Measurements from ENCODE around the gene FARS2.

- TF ChIP-seq CTCF (IDR thresholded peaks at IDR 0.05) (no peak), POLR2A (IDR thresholded peaks at IDR 0.05) (no peak), EP300 (IDR thresholded peaks at IDR 0.05; ENCODE audit: low read depth) (no peak), POLR2AphosphoS5 (IDR thresholded peaks at IDR 0.05) (no peak)
These were observed 40.9 kb upstream of the FARS2 start for GRCh38 chr6:5220443-5220842.

All from transverse colon (tissue), 4 donors.